ENCODE results near the gene DPH2.

DPH2 gene

DNA sequence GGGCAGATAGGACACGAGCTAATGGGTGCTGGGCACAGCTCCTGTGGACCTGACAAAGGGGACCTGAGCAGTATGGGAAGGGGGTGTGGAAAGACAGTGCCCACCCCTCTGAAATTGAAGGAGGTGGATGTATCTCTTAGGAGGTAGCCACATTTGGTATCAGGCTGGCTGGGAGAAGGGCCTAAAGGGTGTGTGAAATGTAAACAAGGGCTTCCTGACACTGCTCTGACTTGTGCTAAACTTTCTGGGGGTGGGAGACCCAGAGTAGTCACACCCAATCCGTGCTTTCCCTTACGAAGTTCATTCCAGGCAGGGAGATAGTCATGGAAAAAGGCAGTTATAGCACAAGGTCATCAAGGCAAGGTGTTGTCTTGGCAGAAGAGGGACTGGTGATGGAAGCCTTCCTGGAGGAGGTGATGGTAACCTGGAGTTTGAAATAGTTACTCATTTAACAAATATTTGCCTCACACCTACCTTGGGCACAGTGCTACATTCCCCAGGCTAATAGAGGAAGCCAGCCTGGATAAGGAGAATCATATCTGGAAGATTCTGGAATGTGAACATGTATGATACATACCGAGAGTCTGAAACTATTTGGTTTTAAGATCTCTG is 16.3 kb downstream of the DPH2 start:
- no peak for DNase-seq

DNA sequence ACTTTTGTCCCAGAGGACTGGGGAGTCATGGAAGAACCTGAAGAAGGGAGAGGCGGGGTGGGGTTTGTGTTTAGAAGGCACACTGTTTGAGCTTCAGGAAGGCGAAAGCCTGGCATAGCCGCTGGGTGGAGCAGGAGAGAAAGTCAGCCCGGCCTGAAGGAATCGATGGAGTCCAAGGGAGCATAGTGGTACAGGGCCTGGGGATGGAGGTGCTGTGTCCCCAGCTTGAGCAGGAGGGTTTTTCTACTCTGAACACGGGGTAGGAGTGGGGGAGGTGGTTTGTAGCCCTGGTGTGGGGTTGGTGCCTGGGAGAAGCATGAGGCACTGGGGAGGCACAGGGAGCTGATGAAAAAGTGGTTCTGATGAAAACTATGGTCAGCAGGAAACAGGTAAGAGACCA is 16.9 kb downstream of the DPH2 start:
- no peak for DNase-seq

DNA sequence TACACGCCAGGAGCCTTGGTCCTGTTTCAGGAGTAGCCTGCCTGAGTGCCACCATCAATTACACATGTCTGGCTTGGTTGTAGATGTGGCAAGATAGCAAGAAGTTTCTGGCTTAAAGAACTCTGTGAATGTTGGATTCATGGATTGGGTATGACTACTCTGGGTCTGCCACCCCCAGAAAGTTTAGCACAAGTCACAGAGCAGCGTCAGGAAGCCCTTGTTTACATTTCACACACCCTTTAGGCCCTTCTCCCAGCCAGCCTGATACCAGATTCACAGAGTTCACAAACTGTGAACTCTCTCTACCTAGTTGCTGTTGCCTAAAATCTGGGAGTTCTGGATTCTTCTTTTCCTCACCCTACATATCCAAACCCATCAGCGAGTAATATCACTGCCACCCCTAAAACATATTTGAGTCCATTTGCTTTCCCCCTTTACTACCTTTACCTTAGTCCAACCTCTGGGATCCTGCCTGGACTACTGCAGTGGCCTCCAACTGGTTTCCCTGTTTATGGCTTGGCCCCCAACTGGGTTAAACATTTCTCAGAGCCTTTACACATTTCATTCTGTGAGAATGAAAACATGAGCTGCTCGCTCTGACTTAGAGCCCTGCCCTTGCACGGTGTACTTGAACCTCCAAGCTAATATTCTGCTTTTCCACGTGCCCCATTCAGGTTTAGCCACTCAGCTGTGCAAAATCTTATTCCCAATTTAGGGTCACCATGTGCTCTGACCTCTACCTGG is 17.5 kb downstream of the DPH2 start:
- DNase-seq = no peak

DNA sequence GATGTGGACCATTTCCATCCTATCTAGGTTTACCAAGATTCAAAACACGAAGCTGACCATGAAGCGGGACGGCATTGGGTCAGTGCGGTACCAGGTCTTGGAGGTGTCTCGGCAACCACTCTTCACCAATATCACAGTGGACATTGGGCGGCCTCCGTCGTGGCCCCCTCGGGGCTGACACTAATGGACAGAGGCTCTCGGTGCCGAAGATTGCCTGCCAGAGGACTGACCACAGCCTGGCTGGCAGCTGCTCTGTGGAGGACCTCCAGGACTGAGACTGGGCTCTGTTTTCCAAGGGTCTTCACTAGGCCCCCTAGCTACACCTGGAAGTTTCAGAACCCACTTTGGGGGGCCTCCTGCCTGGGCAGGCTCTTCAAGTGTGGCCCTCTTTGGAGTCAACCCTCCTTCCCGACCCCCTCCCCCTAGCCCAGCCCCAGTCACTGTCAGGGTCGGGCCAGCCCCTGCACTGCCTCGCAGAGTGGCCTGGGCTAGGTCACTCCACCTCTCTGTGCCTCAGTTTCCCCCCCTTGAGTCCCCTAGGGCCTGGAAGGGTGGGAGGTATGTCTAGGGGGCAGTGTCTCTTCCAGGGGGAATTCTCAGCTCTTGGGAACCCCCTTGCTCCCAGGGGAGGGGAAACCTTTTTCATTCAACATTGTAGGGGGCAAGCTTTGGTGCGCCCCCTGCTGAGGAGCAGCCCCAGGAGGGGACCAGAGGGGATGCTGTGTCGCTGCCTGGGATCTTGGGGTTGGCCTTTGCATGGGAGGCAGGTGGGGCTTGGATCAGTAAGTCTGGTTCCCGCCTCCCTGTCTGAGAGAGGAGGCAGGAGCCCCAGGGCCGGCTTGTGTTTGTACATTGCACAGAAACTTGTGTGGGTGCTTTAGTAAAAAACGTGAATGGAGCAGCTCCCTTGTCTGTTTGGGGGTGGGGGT is 20.7 kb downstream of the DPH2 start:
- DNase-seq = no peak

DNA sequence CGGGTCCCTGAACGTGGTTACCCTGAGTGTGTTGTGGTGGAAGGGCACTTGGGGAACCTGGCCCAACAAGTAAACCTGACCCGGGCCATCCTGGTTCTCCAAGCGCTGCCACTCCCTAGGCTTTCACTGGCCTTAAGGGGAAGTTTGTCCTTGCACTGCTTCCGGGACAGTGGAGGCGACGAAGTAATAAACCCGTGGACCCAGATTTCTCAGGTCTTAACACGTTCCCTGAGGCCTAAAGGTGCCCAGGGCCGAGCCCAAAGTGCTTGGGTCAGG is 21.3 kb downstream of the DPH2 start:
- no peak for DNase-seq

DNA sequence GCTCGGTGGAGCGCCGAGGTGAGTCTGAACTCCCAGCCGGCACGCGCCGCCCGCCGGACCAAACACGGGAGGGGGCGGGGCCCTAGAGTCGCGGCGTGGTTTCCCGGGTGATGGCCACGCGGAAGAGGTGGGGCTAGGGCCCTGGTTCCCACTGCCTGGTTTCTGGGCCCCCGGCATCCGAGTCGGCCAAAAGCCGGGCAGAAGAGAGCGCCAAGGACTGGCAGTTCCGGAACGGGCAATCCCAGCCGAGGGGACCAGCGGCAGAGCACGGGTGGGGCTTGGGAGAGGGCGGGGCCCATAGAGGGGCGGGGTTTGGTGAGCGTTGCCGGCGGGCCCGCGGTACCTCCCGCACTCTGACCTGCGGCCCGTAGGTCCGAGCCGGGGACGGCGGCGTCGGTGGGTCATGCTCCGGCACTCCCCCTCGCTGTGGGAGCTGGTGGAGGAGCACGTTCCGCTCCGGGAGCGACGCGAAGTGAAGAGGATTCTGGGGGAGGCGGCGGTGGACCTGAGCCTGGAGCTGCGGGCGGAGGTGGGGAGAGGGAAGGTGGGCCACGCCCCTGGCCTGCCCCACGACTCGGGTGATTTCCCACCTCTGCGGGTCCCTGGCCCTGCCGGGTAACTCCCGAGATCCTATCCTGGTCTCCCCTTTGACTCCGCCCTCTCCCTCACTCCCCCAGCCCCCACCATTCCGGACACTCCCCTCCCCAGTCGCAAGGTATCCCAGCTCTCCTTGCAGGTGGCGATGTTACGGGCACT is 21.8 kb downstream of the DPH2 start, which contains the start of gene CCDC24:
Gene CCDC24 (plus strand): TSS at position 124 of the 756 bp plus-strand sequence. CDS start 280 bp downstream, at position 404.
- DNase-seq = peak; percentile 85

DNA sequence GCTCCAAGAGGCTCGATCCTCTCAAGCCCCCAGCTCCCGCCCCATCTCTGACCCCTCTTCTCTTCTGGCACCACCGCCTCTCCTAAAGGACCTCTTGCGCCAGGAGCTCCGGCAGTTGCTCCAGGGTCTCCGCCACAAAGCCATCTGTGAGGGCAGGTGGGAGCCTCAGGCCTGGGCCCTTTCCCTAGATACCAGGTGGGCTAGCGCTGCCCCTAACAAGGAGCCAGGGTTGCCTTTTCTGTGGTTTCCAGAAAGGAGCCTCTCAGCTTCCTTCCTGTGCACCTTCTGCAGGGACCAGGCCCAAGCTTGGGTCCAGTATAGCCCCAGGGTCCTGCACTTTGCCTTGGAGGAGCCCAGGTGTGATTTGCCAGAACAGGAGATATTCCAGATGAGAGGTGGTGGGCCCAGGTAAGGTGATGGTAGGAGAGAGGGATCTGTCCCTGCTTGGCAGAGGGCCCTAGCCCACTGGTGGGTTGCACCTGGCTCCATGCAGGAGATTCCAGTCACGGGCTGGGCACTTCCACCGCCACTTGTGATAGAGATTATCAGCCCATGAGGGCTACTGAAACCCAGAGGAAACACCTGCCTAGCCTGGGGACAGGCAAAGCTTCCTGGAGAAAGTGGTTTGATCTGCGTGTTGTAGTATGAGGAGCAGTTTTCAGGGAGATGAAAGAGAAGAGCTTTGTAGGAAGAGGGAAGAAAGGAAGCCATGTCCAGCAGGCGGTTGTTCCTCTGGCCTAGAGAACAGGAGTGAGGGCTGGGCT is 22.6 kb downstream of the DPH2 start:
- no peak for DNase-seq

DNA sequence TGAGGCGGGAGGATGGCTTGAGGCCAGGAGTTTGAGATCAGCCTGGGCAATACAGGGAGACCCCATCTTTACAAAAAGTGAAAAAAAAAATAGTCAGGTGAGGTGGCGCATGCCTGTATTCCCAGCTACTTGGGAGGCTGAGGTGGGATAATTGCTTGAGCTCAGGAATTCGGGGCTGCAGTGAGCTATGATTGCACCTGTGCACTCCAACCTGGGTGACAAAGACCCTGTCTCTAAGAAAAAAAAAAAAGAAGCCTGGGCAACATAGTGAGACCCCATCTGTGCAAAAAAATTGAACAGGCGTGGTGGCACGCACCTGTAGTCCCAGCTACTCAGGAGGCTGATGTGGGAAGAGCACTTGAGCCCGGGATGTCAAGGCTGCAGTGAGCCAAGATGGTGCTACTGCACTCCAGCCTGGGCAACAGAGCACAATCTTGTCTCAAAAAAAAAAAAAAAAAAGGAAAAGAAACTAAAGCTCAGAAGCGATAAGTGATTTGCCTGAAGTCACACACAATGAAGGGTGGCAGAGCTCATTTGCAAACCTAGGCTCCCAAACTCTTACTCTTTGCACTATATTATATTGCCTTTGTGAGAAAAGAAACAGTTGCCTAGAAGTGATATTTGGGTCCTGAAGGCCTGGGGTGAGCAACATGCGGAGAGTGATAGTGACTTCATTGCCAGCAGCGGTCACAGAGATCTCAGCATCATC is 23.6 kb downstream of the DPH2 start:
- DNase-seq = no peak

DNA sequence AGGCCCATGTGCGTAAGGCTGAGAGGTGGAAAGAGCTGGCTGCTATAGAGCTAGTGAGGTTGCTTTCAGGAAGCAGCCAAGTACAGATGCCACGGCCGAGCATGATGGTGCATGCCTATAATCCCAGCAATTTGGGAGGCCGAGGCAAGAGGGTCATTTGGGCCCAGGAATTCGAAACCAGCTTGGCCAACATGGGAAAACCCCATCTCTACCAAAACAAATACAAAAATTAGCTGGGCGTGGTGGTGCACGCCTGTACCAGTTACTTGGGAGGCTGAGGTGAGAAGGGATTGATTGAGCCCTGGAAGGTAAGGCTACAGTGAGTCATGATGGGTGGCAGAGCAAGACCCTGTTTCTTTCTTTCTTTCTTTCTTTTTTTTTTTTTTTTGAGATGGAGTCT is 24.3 kb downstream of the DPH2 start:
- no peak for DNase-seq

DNA sequence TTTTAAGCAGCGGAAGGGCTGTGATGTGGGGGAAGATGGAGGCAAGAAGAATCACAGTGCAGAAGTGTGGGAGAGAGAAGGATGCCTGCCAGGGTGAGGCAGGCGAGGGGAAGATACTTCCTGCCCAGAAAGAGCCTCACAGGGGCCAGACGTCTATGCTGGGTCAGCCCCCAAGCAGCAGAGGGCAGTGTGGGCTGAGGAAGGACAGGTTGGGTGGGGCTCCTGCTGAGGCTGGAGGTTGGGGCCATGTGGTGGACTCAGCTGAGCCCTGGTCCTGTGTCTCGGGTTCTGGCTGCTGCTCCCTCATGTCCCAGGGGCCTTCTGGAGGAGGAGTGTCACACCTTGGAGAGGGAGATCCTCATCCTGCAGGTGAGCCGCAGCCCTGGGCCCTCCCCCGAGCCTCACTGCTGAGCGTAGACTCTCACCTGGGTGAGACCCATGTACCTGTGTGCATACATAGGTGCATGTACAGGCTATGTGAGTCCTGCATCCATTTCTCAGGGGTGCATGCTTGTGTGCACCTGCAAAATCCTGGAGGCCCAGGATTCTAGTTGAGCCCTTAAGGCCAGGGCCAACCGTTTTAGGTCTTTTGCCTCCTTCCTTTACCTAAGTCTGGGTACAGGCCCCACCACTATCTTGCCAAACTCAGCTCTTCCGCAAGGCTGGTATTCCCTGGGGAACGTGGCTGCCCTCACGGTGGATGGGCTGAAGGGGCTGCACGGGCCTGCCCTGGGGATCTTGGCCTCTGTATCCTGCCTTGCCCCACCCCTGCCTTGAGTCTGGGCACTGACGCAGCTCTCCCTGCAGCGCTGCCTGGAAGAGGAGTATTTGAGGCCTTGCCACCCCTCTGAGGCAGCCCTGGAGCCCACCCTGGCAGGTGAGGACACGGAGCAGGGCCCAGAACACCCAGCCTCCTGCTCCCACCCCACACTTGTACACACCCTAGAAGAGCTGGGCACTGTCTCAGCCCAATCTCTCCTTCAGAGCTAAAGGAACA is 25.3 kb downstream of the DPH2 start:
- DNase-seq = no peak

DNA sequence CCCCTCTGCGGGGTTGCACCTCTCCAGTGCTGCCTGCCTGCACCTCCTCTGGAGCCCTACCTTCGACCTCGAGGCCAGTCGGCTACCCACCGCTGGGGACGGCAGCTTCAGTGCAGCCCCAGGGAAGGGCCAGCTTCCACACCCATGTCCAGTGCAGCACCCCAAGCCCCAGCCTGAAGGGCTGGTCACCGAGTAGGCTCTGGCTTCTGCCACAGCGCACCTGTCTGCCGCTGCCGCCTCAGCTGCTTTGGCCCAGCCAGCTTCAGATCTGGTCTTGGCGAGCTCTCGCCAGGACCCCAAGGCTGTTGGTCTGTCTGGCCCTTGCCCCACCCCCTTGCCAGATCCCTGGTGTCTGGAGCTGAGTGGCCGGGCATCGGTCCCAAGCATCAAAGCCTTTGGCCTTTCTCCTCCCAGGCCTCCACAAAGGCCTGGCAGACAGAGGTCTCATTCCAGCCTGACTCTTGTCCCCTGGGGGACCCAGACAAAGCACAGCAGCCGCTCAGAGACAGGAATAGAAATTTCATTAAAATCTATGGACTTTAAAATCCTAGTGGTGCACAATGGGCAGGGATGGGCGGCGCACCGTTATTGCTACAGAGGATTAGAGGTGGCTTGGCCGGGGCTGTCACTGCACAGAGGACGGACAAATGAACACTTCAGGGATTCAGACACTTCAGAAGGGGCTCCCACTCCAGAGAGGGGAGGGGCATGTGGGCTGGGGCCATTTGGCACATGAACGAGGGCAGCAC is 26.3 kb downstream of the DPH2 start:
- peak; percentile 6 for DNase-seq

DNA sequence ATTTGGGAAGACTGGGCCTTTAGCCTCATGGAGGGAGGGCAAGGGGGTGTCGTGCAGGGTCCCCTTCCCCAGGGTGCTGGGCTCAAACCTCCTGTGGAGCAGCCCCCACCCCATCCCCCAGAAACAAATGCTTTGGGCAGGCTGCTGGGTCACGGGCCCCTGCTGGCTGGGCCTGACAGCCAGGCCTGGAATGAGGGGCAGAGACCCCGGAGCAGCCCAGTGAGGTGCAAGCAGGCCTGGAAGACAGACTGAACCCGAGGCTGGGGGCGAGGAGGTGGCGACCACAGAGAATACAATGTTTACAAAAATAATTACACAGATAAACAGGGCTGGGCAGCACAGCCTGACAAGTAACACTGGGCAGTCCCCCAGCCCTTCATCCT is 26.9 kb downstream of the DPH2 start:
- DNase-seq = no peak

DNA sequence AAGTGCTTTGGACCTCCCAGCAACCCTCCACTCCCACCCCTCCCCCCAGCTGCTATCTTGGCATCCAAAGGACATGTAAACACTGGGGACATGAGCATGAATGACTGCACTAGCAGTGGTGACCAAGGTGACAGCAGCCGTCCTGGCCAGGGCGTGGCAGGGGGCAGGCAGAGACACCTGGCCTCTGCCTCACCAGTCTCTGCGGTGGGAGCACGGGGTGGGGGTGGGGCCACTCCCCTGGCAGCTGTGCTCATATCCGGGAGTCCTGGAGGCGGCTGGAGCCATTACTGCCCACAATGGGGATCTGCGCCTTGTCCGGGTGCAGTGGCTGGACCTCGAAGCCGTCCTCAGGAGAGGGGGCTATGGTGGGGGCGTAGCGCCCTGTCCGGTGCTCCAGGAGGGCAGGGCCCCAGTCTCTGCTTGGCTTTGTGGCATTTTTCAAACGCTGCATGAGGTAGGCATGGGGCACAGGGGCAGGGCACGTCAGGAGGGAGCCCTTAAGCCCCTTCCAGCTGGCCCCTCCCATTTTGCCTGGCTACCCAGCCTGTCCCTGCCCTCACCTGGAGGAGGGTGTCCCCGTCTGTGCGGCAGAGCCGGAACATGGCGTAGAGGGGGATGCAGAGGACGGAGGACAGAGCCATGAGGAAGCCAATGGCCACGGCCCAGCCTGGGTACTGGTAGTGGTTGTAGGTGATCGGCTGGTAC is 27.6 kb downstream of the DPH2 start:
- no peak for DNase-seq

DNA sequence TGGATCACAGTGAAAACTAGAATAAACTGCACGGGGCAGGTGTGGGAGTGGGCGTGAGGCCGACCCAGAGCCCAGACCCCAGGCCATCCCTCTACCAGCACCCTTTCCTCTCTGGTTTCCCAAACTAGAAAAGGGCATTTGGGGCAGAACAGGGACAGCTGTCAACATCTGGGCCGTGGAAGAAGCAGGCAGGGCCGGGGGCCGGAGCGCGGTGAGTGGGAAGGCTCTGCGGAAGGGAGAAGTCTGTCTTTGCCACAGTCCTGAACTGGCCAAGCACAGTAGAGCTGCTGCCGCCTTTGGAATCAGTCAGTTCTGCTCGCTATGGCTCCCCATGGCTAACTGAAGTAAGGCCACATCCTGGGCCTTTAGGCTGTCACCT is 28.2 kb downstream of the DPH2 start:
- no peak for DNase-seq

DNA sequence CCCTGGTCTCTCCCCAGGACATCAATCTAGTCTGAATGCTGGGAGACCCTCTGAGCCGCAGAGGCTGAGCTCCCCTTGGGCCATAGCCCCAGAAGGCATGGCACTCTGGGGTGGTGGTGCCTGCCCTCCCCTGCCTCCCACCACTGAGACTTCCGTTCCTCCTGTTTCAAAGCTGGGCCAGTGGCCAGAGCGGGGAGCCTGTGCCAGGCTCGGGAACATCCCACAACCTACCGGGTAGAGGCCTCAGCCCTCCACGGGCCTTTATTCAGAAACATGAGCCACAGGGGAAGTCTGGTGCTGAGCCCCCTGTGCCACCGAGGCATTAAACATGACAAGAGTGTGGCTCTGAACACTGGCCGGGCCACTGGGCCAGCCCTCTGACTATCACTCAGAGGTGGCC is 29.6 kb downstream of the DPH2 start:
- DNase-seq = peak; percentile 47

DNA sequence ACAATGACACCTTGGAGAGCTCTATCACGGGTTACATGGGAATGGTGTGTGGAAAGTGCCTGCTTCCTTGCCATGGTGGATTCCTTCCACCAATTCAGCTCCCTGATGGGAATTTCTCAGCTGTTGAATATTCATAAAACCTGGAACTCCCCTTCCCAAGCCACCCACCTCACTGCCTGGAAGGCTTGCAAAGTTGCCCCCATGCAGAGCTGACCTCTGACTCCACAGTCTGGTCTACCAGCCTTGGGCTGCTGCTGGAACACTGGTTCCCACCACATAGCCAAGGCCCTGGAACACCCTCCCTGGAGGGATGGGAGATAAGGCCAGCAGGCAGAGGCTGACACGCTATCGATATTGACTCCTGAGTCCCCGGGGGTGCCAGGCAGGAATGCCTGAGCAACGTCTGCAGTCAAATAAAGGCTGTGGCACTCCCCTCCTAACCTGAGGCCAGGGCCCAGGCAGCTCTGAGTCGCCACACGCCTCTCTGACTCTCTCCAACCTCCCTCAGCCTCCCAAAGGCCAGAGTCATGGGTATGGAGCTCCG is 30.4 kb downstream of the DPH2 start:
- no peak for DNase-seq

DNA sequence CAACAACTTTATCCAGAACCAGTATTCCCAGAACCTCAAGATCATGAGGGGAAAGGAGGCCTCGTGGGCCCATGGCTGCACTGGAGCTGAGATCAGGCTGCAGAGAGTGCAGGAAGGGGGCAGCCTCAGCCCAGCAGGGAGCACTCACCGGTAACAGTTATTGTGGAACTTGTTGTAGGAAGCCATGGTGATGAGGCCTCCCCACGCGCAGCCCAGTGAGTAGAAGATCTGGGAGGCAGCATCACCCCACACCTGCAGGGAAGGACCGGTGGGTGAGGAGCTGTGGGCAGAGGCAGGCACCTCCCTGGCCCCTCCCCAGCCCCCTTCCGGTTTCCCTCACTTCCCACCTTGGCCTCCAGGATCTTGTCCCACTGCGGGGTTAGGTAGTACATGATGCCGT is 32.4 kb downstream of the DPH2 start:
- no peak for DNase-seq

DNA sequence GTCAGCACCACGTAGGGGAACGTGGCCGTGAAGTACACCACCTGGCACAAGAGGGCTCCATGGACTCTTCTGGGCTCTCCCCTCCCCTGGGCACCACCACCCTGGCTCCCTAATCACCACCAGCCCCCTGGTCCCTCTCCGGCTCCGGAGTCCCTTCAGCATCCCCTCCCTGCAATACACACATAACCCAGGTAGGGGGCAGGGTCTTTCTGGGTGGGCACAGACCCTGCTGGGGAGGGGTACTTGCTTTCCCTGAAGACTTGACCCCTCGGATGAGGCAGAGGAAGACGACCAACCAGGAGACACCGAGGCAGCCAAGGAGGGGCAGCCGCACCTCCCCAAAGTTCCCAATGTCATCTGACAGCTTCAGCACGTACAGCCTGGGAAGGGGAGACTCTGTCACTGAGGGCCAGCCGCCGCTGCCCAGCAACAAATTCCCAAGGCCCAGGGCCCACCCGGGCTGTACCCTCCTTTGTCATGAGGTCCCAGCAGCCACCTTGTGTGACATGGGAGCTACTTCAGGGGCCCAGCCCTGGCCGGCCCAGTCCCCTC is 32.9 kb downstream of the DPH2 start:
- DNase-seq = no peak

All from midbrain (tissue), 1 donor.